H1 (cell line): ENCODE results near the gene GANC. TPM values are rescaled to one million over a fixed set of nuclear protein-coding genes. Genes with fewer than 3 reads are reported as not detected.

ENCODE experiments used
- CTCF ChIA-PET: fragments of 300-600 bp; sonication (Branson Sonifier 250); formaldehyde crosslinking; loops from one replicate; lab custom pipeline; 2021; ENCODE audit not compliant: partially characterized antibody; lab: Charles Lee
- POLR2A ChIA-PET: fragments of 300-600 bp; sonication (Branson Sonifier 250); formaldehyde crosslinking; loops from one replicate; lab custom pipeline; 2021; ENCODE audit warnings: inconsistent platforms; ENCODE audit not compliant: partially characterized antibody; lab: Charles Lee
- DNase-seq, 2 experiments: peaks; one replicate each; pipeline versions ENCODE4 v3.0.0 to v3.0.0-alpha.2; 2010 to 2022; ENCODE audit warnings: low spot score in 2 of 2, low read depth in 1 of 2, mixed read lengths in 1 of 2
- FAIRE-seq: peaks from 2 replicates; lab custom pipeline; 2011; peaks lifted over from hg19 to GRCh38; lab: Jason Lieb, UNC
- H2AFZ ChIP-seq: 2 replicates; pipeline ENCODE4 v1.8.1; 2012; ENCODE audit warnings: low read length, inconsistent platforms
- H2AK5ac ChIP-seq: 2 replicates; pipeline ENCODE4 v1.6.1; 2013; ENCODE audit warnings: low read depth, low read length
- H2BK120ac ChIP-seq: replicated peaks from 2 replicates; pipeline ENCODE3; 2013; ENCODE audit warnings: low read depth, low read length, inconsistent platforms
- H2BK12ac ChIP-seq: 2 replicates; pipeline ENCODE4 v1.6.1; 2013; ENCODE audit warnings: low read depth, low read length
- H2BK15ac ChIP-seq: 2 replicates; pipeline ENCODE4 v1.6.1; 2013; ENCODE audit warnings: low read length
- H2BK20ac ChIP-seq: 2 replicates; pipeline ENCODE4 v1.6.1; 2013; ENCODE audit warnings: low read length
- H2BK5ac ChIP-seq: 2 replicates; pipeline ENCODE4 v1.6.1; 2013; ENCODE audit warnings: low read depth, low read length
- H3K14ac ChIP-seq: 2 replicates; pipeline ENCODE4 v1.6.1; 2013; ENCODE audit warnings: inconsistent platforms; ENCODE audit not compliant: insufficient read length
- H3K18ac ChIP-seq: 2 replicates; pipeline ENCODE4 v1.6.1; 2013; ENCODE audit warnings: low read length; ENCODE audit errors: extremely low read depth
- H3K23ac ChIP-seq: 2 replicates; pipeline ENCODE4 v1.6.1; 2013; ENCODE audit warnings: inconsistent platforms; ENCODE audit not compliant: insufficient read length
- H3K23me2 ChIP-seq: 2 replicates; pipeline ENCODE4 v1.6.1; 2013; ENCODE audit warnings: low read depth, low read length
- H3K27ac ChIP-seq: 2 replicates; pipeline ENCODE4 v1.6.1; 2011; ENCODE audit warnings: low read depth, low read length, inconsistent platforms
- H3K27me3 ChIP-seq, 4 experiments: replicated peaks in 1 of 4; 1 replicate in 1 of 4; 2 replicates in 3 of 4; pipeline versions ENCODE4 v1.6.1 to v1.8.1; 2011 to 2013; ENCODE audit warnings: low read length in 3 of 4, mild to moderate bottlenecking in 3 of 4, inconsistent platforms in 2 of 4, mixed read lengths in 2 of 4, moderate library complexity in 1 of 4; ENCODE audit not compliant: control insufficient read depth in 3 of 4, insufficient read depth in 3 of 4; ENCODE audit errors: extremely low read depth in 1 of 4
- H3K36me3 ChIP-seq, 4 experiments: 2 replicates each; pipeline versions ENCODE4 v1.6.1 to v1.8.1; 2011 to 2013; ENCODE audit warnings: mild to moderate bottlenecking in 4 of 4, low read length in 3 of 4, moderate library complexity in 2 of 4, control low read depth in 1 of 4, inconsistent platforms in 1 of 4; ENCODE audit not compliant: insufficient read depth in 4 of 4, control insufficient read depth in 2 of 4
- H3K4ac ChIP-seq: replicated peaks from 2 replicates; pipeline ENCODE3; 2013; ENCODE audit warnings: low read length, low read depth, mixed read lengths, inconsistent platforms; ENCODE audit not compliant: insufficient read length
- H3K4me1 ChIP-seq, 4 experiments: replicated peaks in 1 of 4; 1 replicate in 1 of 4; 2 replicates in 3 of 4; pipeline versions ENCODE4 v1.6.1 to v1.8.1; 2011 to 2013; ENCODE audit warnings: low read length in 3 of 4, inconsistent platforms in 2 of 4, mixed read lengths in 1 of 4; ENCODE audit not compliant: insufficient read depth in 4 of 4, control insufficient read depth in 3 of 4
- H3K4me2 ChIP-seq, 2 experiments: 2 replicates each; pipeline versions ENCODE4 v1.6.1 to v1.8.1; 2011 to 2013; ENCODE audit warnings: low read depth in 2 of 2, low read length in 2 of 2, control low read depth in 1 of 2, inconsistent platforms in 1 of 2, mild to moderate bottlenecking in 1 of 2; ENCODE audit not compliant: insufficient read depth in 1 of 2
- H3K4me3 ChIP-seq, 4 experiments: fragments of 200-600, 300-600 bp in 1 of 4; sonication (generic), shearing (Covaris generic), sonication (Bioruptor Twin) in 1 of 4; 2 replicates each; pipeline versions ENCODE4 v1.5.1 to v1.8.1; 2011 to 2016; ENCODE audit warnings: low read length in 4 of 4, low read depth in 3 of 4, control low read depth in 2 of 4, inconsistent platforms in 2 of 4, mild to moderate bottlenecking in 2 of 4, mixed read lengths in 1 of 4, moderate library complexity in 1 of 4; ENCODE audit not compliant: insufficient read depth in 2 of 4; ENCODE audit errors: extremely low read depth in 1 of 4
- H3K56ac ChIP-seq: replicated peaks from 2 replicates; pipeline ENCODE3; 2013; ENCODE audit warnings: low read depth, mild to moderate bottlenecking, mixed read lengths, low read length, inconsistent platforms; ENCODE audit not compliant: insufficient read length
- H3K79me1 ChIP-seq: 2 replicates; pipeline ENCODE4 v1.6.1; 2013; ENCODE audit warnings: low read depth, low read length, control low read depth
- H3K79me2 ChIP-seq, 2 experiments: 2 replicates each; pipeline versions ENCODE4 v1.6.1 to v1.8.1; 2012 to 2013; ENCODE audit warnings: low read length in 2 of 2, mild to moderate bottlenecking in 2 of 2, inconsistent platforms in 1 of 2; ENCODE audit not compliant: insufficient read depth in 2 of 2, control insufficient read depth in 1 of 2
- H3K9ac ChIP-seq, 4 experiments: replicated peaks in 1 of 4; 1 replicate in 1 of 4; 2 replicates in 3 of 4; pipeline versions ENCODE4 v1.6.1 to v1.8.1; 2011 to 2013; ENCODE audit warnings: low read depth in 3 of 4, low read length in 3 of 4, control low read depth in 2 of 4, mild to moderate bottlenecking in 2 of 4, moderate library complexity in 2 of 4, inconsistent platforms in 1 of 4; ENCODE audit errors: extremely low read depth in 1 of 4
- H3K9me3 ChIP-seq, 2 experiments: 2 replicates each; pipeline versions ENCODE4 v1.6.1 to v1.8.1; 2012 to 2013; ENCODE audit warnings: mild to moderate bottlenecking in 2 of 2, moderate library complexity in 2 of 2, control low read depth in 1 of 2, inconsistent platforms in 1 of 2, low read depth in 1 of 2, low read length in 1 of 2, mixed read lengths in 1 of 2; ENCODE audit not compliant: insufficient read depth in 2 of 2
- H4K20me1 ChIP-seq, 2 experiments: replicated peaks in 1 of 2; 2 replicates each; pipeline versions ENCODE3 to v1.8.1; 2011 to 2013; ENCODE audit warnings: inconsistent platforms in 2 of 2, low read length in 2 of 2, mild to moderate bottlenecking in 1 of 2; ENCODE audit not compliant: insufficient read depth in 2 of 2, control insufficient read depth in 1 of 2
- H4K5ac ChIP-seq: 2 replicates; pipeline ENCODE4 v1.6.1; 2013; ENCODE audit warnings: low read length, low read depth, mixed read lengths, inconsistent platforms; ENCODE audit not compliant: insufficient read length
- H4K8ac ChIP-seq: 2 replicates; pipeline ENCODE4 v1.8.0; 2013; ENCODE audit warnings: mild to moderate bottlenecking, moderate library complexity, low read length, inconsistent platforms; ENCODE audit not compliant: insufficient read depth; ENCODE audit errors: extremely low read depth
- H4K91ac ChIP-seq: replicated peaks from 2 replicates; pipeline ENCODE3; 2013; ENCODE audit warnings: low read length, mixed read lengths, inconsistent platforms; ENCODE audit not compliant: insufficient read length
- CREB1 ChIP-seq: IDR thresholded peaks from 2 replicates; pipeline ENCODE4 v1.6.1; 2012; ENCODE audit warnings: inconsistent platforms
- EGR1 ChIP-seq: IDR thresholded peaks from 2 replicates; pipeline ENCODE4 v1.6.1; 2011; ENCODE audit warnings: low read depth, low read length, borderline replicate concordance
- HDAC6 ChIP-seq: IDR thresholded peaks from one replicate; pipeline ENCODE4 v1.7.1; 2012; ENCODE audit warnings: low read depth, mild to moderate bottlenecking, inconsistent platforms, low read length, moderate library complexity
- JUN ChIP-seq: IDR thresholded peaks from 2 replicates; pipeline ENCODE4 v1.6.1; 2011; ENCODE audit warnings: low read depth, mild to moderate bottlenecking, improper control_type of control experiment, low read length
- JUND ChIP-seq: IDR thresholded peaks from 2 replicates; pipeline ENCODE4 v1.6.1; 2011; ENCODE audit warnings: mild to moderate bottlenecking, improper control_type of control experiment, low read length
- KDM1A ChIP-seq: fragments of 200-600, 300-600 bp; sonication (generic); IDR thresholded peaks from 2 replicates; pipeline ENCODE4 v1.7.1; 2016; ENCODE audit warnings: mild to moderate bottlenecking, low read length, borderline replicate concordance
- KDM5A ChIP-seq: fragments of 200-600 bp; IDR thresholded peaks from 2 replicates; pipeline ENCODE4 v1.7.1; 2012; ENCODE audit warnings: mild to moderate bottlenecking, low read length, inconsistent platforms, mixed read lengths
- NANOG ChIP-seq: IDR thresholded peaks from 2 replicates; pipeline ENCODE4 v1.6.1; 2011; ENCODE audit warnings: low read length, low read depth, mild to moderate bottlenecking, inconsistent platforms; ENCODE audit not compliant: insufficient read depth, poor library complexity, severe bottlenecking
- NRF1 ChIP-seq: IDR thresholded peaks from 2 replicates; pipeline ENCODE4 v1.6.1; 2011; ENCODE audit warnings: mild to moderate bottlenecking, low read depth, low read length, improper control_type of control experiment
- POLR2A ChIP-seq, 2 experiments: IDR thresholded peaks; 1 replicate in 1 of 2; 2 replicates in 1 of 2; pipeline ENCODE4 v1.6.1; 2011; ENCODE audit warnings: low read depth in 2 of 2, low read length in 2 of 2, mild to moderate bottlenecking in 2 of 2; ENCODE audit errors: control extremely low read depth in 1 of 2
- RBBP5 ChIP-seq: IDR thresholded peaks from 2 replicates; pipeline ENCODE4 v1.7.1; 2012; ENCODE audit warnings: low read depth, mild to moderate bottlenecking, inconsistent platforms, low read length, moderate library complexity, borderline replicate concordance
- RNF2 ChIP-seq: fragments of 200-900, 300-1000 bp; sonication (generic); IDR thresholded peaks from 2 replicates; pipeline ENCODE4 v1.7.1; 2016; ENCODE audit warnings: borderline replicate concordance, low read depth, mild to moderate bottlenecking, antibody characterized with exemption, low read length; ENCODE audit not compliant: poor library complexity, severe bottlenecking; ENCODE audit errors: missing control alignments
- SIX5 ChIP-seq: IDR thresholded peaks from 2 replicates; pipeline ENCODE4 v1.6.1; 2011; ENCODE audit warnings: mild to moderate bottlenecking, low read depth, low read length
- SP2 ChIP-seq: IDR thresholded peaks from 2 replicates; pipeline ENCODE4 v1.6.1; 2012; ENCODE audit warnings: mild to moderate bottlenecking, low read length, inconsistent platforms
- polyA plus RNA-seq, 7 experiments: library from polyadenylated mRNA; depleted of rRNA in 3 of 7; stranded (reverse) in 5 of 7; unstranded in 2 of 7; fragments of >200 nt in 5 of 7; fragments of 200-250 nt in 2 of 7; gene quantifications; 1 replicate in 5 of 7; 2 replicates in 1 of 7; 4 replicates in 1 of 7; pipeline versions ENCODE4 v1.2.1 to v1.2.3, GENCODE V29; 2011 to 2013; ENCODE audit warnings: missing spikeins in 2 of 7, mixed read lengths in 2 of 7
- total RNA-seq: library from RNA; stranded (reverse); fragmentation: NEBNext Ultra II Directional; extraction: Animal tissue kit (Norgen Biotek cat#: 25700); gene quantifications from 2 replicates; pipeline ENCODE4 v1.2.1, GENCODE V29; 2021
- TF ChIP-seq, protein P1 (sequence below): IDR thresholded peaks from 2 replicates; pipeline ENCODE4 v1.6.1; 2011; ENCODE audit warnings: low read depth, mild to moderate bottlenecking, low read length; ENCODE audit not compliant: insufficient read depth

GANC gene
- total and polyA plus RNA-seq, 2 of the 8 experiments (the other 6 are each of a cell fraction or from before 2014, with no cell fraction given): 6.8 to 14.4 TPM

DNA sequence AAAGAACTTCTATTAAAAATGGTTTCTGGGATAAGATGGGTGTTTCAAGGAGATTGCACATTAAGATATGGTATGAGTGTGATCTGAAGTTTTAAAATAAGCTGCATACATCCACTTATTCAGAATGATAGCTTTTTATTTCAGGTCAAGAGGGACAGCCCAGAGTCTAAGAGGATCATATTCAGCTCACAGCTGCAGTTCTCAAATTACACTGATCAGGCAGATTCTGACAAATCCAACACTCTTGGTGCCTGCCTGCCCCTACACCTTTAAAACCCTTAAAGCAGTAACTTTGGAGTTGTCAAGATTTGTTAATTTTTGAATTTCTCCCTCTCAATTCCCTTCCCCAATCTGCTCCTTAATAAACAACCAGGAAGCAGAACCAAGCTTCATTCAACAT, 9.3 kb downstream of the GANC start:
- Histone ChIP-seq H4K20me1 (no peaks in the 10 kb centered on the region), H2AFZ (no peak overlapping the region), H3K79me1 (no peaks in the 10 kb centered on the region), H3K9ac (no peak overlapping the region), H3K4me2 (no peak overlapping the region), H3K4ac (no peak overlapping the region), H3K9me3 (no peaks in the 10 kb centered on the region), H3K18ac (no peak overlapping the region), H3K79me2 (no peaks in the 10 kb centered on the region), H2BK12ac (no peak overlapping the region), H2BK5ac (no peak overlapping the region), H3K23ac (no peak overlapping the region), H3K36me3 (peaks cover 0 to 3% (median 3%) of the 10 kb centered on the region in 4 experiments; a peak in 3 of 8 replicates), H4K8ac (no peak overlapping the region), H3K4me3 (no peak overlapping the region), H3K27me3 (no peaks in the 10 kb centered on the region), H2BK15ac (no peak overlapping the region), H2BK20ac (no peak overlapping the region), H3K56ac (no peak overlapping the region), H4K91ac (no peak overlapping the region), H3K23me2 (no peaks in the 10 kb centered on the region), H3K4me1 (no peaks in the 10 kb centered on the region), H2BK120ac (no peak overlapping the region), H2AK5ac (no peak overlapping the region), H3K27ac (no peak overlapping the region), H3K14ac (no peak overlapping the region), H4K5ac (no peak overlapping the region)
- TF ChIP-seq CREB1 (no peak), EGR1 (no peak), NANOG (no peak), HDAC6 (no peak), KDM1A (no peak), JUND (no peak), POLR2A (IDR thresholded peaks at IDR 0.05; ENCODE audit: control extremely low read depth in 1 of 2, low read depth in 2 of 2, low read length in 2 of 2) (no peak), RNF2 (no peak), KDM5A (no peak), SP2 (no peak), JUN (no peak), SIX5 (no peak), RBBP5 (no peak), NRF1 (no peak)
- TF ChIP-seq, protein P1, sequence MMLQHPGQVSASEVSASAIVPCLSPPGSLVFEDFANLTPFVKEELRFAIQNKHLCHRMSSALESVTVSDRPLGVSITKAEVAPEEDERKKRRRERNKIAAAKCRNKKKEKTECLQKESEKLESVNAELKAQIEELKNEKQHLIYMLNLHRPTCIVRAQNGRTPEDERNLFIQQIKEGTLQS: no peak
- CTCF ChIA-PET: interaction anchor here (2.2 kb wide), 1 partner anchor 103 kb away, joined by 7 read pairs; no protein-coding TSS in a partner anchor
- POLR2A ChIA-PET: interaction anchor here (0.7 to 1.7 kb wide), 3 partner anchors 8 to 13 kb away, joined by 3 to 9 read pairs (median 4); partner anchors contain the start of genes GANC and TMEM87A
- FAIRE-seq: no peak
- DNase-seq: no peak
